WTC11 (cell line): Measurements from ENCODE around the gene SEPTIN10. TPM values are rescaled to one million over a fixed set of nuclear protein-coding genes. Genes with fewer than 3 reads are reported as not detected.

ENCODE experiments used
- ATAC-seq: fragments of 200-7000 bp; cut with Tn5 transposase; 2 replicates; pipeline ENCODE4 v1.10.0; 2021; ENCODE audit warnings: mild to moderate bottlenecking, moderate library complexity
- CTCF ChIA-PET: fragments of 300-600 bp; sonication (Branson Sonifier 250); formaldehyde crosslinking; loops from one replicate; lab custom pipeline; 2021; ENCODE audit warnings: antibody characterized with exemption; lab: Charles Lee
- POLR2A ChIA-PET: fragments of 350-600 bp; sonication (Branson Sonifier 250); formaldehyde crosslinking; loops from one replicate; lab custom pipeline; 2021; ENCODE audit warnings: antibody characterized with exemption; lab: Charles Lee
- DNase-seq: peaks from one replicate; pipeline ENCODE4 v3.0.0; 2021; ENCODE audit warnings: low spot score
- H3K27ac Mint-ChIP-seq: 2 replicates; pipeline ENCODE4 v1.8.0; 2021; ENCODE audit warnings: mixed read lengths
- H3K27me3 Mint-ChIP-seq: 2 replicates; pipeline ENCODE4 v1.8.0; 2021; ENCODE audit warnings: low read depth, mild to moderate bottlenecking, moderate library complexity, mixed read lengths
- H3K36me3 Mint-ChIP-seq: 2 replicates; pipeline ENCODE4 v1.8.0; 2021; ENCODE audit warnings: mixed read lengths
- H3K4me1 Mint-ChIP-seq: 2 replicates; pipeline ENCODE4 v1.8.0; 2022; ENCODE audit warnings: mixed read lengths
- H3K4me3 Mint-ChIP-seq: 2 replicates; pipeline ENCODE4 v1.8.0; 2021; ENCODE audit warnings: mild to moderate bottlenecking, moderate library complexity, mixed read lengths
- H3K9me3 Mint-ChIP-seq: 2 replicates; pipeline ENCODE4 v1.8.0; 2021; ENCODE audit warnings: mixed read lengths
- AFF4 ChIP-seq: sonication (generic); formaldehyde crosslinking; IDR thresholded peaks from 2 replicates; pipeline ENCODE4 v1.8.1; 2023; ENCODE audit warnings: mild to moderate bottlenecking, missing genetic modification reagents, borderline replicate concordance
- AR ChIP-seq: fragments of 250-450 bp; sonication (Bioruptor Pico); IDR thresholded peaks from 2 replicates; pipeline ENCODE4 v1.9.0; 2021; ENCODE audit warnings: mild to moderate bottlenecking
- CBFB ChIP-seq: sonication (generic); formaldehyde crosslinking; IDR thresholded peaks from 2 replicates; pipeline ENCODE4 v1.8.1; 2022; ENCODE audit warnings: mild to moderate bottlenecking, low read depth, missing genetic modification reagents
- E2F1 ChIP-seq: sonication (generic); formaldehyde crosslinking; IDR thresholded peaks from 2 replicates; pipeline ENCODE4 v1.8.0; 2022; ENCODE audit warnings: mild to moderate bottlenecking, missing genetic modification reagents
- EMX1 ChIP-seq: fragments of 250-450 bp; sonication (Bioruptor Pico); IDR thresholded peaks from 2 replicates; pipeline ENCODE4 v1.8.0; 2021; ENCODE audit warnings: mild to moderate bottlenecking
- FOXJ3 ChIP-seq: sonication (generic); formaldehyde crosslinking; IDR thresholded peaks from 2 replicates; pipeline ENCODE4 v1.9.0; 2021; ENCODE audit warnings: missing genetic modification reagents, mild to moderate bottlenecking, borderline replicate concordance
- HMGXB4 ChIP-seq: sonication (generic); formaldehyde crosslinking; IDR thresholded peaks from 2 replicates; pipeline ENCODE4 v1.8.1; 2023; ENCODE audit warnings: mild to moderate bottlenecking, moderate library complexity, missing genetic modification reagents
- JUN ChIP-seq: sonication (generic); formaldehyde crosslinking; IDR thresholded peaks from 2 replicates; pipeline ENCODE4 v1.8.0; 2023; ENCODE audit warnings: mild to moderate bottlenecking, missing genetic modification reagents
- KAT7 ChIP-seq: sonication (generic); formaldehyde crosslinking; IDR thresholded peaks from 2 replicates; pipeline ENCODE4 v1.8.1; 2023; ENCODE audit warnings: missing genetic modification reagents, mild to moderate bottlenecking, borderline replicate concordance
- NFYB ChIP-seq: sonication (generic); formaldehyde crosslinking; conservative IDR thresholded peaks from 2 replicates; pipeline ENCODE4 v1.8.0; 2022; ENCODE audit warnings: low read depth, missing genetic modification reagents
- SOX15 ChIP-seq: fragments of 250-450 bp; sonication (Bioruptor Pico); IDR thresholded peaks from 2 replicates; pipeline ENCODE4 v1.9.0; 2021; ENCODE audit warnings: mild to moderate bottlenecking
- ZNF121 ChIP-seq: sonication (generic); formaldehyde crosslinking; IDR thresholded peaks from 2 replicates; pipeline ENCODE4 v1.8.0; 2023; ENCODE audit warnings: missing genetic modification reagents
- ZNF219 ChIP-seq: sonication (generic); formaldehyde crosslinking; IDR thresholded peaks from 2 replicates; pipeline ENCODE4 v1.8.0; 2023; ENCODE audit warnings: missing genetic modification reagents, mild to moderate bottlenecking, borderline replicate concordance
- ZNF281 ChIP-seq: sonication (generic); formaldehyde crosslinking; IDR thresholded peaks from 2 replicates; pipeline ENCODE4 v1.8.0; 2023; ENCODE audit warnings: mild to moderate bottlenecking, missing genetic modification reagents
- ZNF423 ChIP-seq: fragments of 250-450 bp; sonication (Bioruptor Pico); IDR thresholded peaks from 2 replicates; pipeline ENCODE4 v2.1.2; 2022; ENCODE audit warnings: mild to moderate bottlenecking, moderate library complexity
- ZNF532 ChIP-seq: fragments of 250-450 bp; sonication (Bioruptor Pico); IDR thresholded peaks from 2 replicates; pipeline ENCODE4 v1.9.0; 2021; ENCODE audit warnings: mild to moderate bottlenecking, borderline replicate concordance
- ZNF671 ChIP-seq: fragments of 250-450 bp; sonication (Bioruptor Pico); IDR thresholded peaks from 2 replicates; pipeline ENCODE4 v1.8.0; 2021; ENCODE audit warnings: mild to moderate bottlenecking
- total RNA-seq: library from RNA; stranded (reverse); gene quantifications from 3 replicates; pipeline ENCODE4 v1.2.3, GENCODE V29; 2021

The SEPTIN10 gene
- total RNA-seq, 1 experiment from 2014 or later, result 86.8 TPM

- TF ChIP-seq HMGXB4 (CRISPR knock-in tag), result no peak
- TF ChIP-seq KAT7, result no peak
- no peak for TF ChIP-seq NFYB (CRISPR knock-in tag)
- TF ChIP-seq AR (CRISPR knock-in tag), result no peak
- TF ChIP-seq EMX1, result no peak
- no peak for TF ChIP-seq FOXJ3
Measured at GRCh38 chr2:109591206-109591605, 22.6 kb downstream of the SEPTIN10 start (continued).

- no peaks in the 10 kb centered on the region for H3K9me3 Mint-ChIP-seq
- peaks cover 10% of the 10 kb centered on the region for H3K4me1 Mint-ChIP-seq
- 0 out of 2 replicates have a peak overlapping the region, but pooled peaks have one; percentile 10 for H3K27ac Mint-ChIP-seq
- no peak overlapping the region for H3K4me3 Mint-ChIP-seq
- peaks cover 30% of the 10 kb centered on the region for H3K36me3 Mint-ChIP-seq
- ATAC-seq (no peak), DNase-seq (no peak)
- H3K27me3 Mint-ChIP-seq, result no peaks in the 10 kb centered on the region; the same call in 1 of the 2 replicates
- ChIA-PET POLR2A (no interaction called here), CTCF (no interaction called here)
- TF ChIP-seq E2F1 (CRISPR knock-in tag) (no peak), CBFB (CRISPR knock-in tag) (no peak), JUN (CRISPR knock-in tag) (no peak), ZNF532 (no peak), AFF4 (CRISPR knock-in tag) (no peak), ZNF281 (CRISPR knock-in tag) (no peak), ZNF219 (CRISPR knock-in tag) (no peak), HMGXB4 (CRISPR knock-in tag) (no peak), ZNF671 (no peak), ZNF121 (CRISPR knock-in tag) (no peak), SOX15 (CRISPR knock-in tag) (no peak), ZNF423 (CRISPR knock-in tag) (no peak)
Measured at GRCh38 chr2:109586687-109587086, 27.1 kb downstream of the SEPTIN10 start.
